ENCODE results near the gene DTX3. TPM values are rescaled to one million over a fixed set of nuclear protein-coding genes. Genes with fewer than 3 reads are reported as not detected.

Gene DTX3
- total RNA-seq, 2 experiments from 2014 or later: 19.3 to 21.8 TPM

DNA sequence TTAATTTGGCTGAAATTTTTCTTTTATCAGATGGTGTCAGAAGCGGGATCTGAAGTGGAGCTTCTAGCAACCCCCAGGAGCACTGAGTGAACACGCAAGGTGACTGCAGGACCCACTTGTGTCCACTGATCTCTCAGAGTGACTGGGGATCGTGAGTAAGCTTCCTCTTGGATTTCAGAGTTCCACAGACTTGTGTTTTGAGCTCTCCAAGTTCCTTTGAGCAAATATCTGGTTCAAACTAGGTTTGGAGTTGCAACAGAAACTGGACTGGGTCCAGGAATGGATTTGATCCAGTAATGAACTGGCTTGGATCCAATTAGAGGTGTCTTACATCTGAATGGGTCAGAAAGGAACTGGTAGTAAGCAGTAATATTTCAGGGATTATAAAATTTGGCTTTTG is 53.1 kb downstream of the DTX3 start:
- Mint-ChIP-seq H3K36me3 (ENCODE audit: low read depth) (peaks cover 2% of the 10 kb centered on the region), H3K27ac (no peak overlapping the region), H3K4me3 (no peak overlapping the region), H3K27me3 (peaks cover 6% of the 10 kb centered on the region), H3K4me1 (no peaks in the 10 kb centered on the region), H3K9me3 (peaks cover 11% of the 10 kb centered on the region)
- POLR2A ChIA-PET: no interaction called here
- CTCF ChIA-PET: interaction anchor here (1.1 to 1.7 kb wide), 2 partner anchors 21 to 231 kb away, joined by 3 to 4 read pairs; no protein-coding TSS in a partner anchor
- no peak for DNase-seq

GRCh38 chr12:57658890-57659289 is 54.3 kb downstream of the DTX3 start:
- ChIA-PET CTCF (no interaction called here), POLR2A (no interaction called here)
- DNase-seq: no peak
- H3K4me3 Mint-ChIP-seq: no peak overlapping the region
- H3K9me3 Mint-ChIP-seq: peaks cover 11% of the 10 kb centered on the region
- H3K36me3 Mint-ChIP-seq (ENCODE audit: low read depth): peaks cover 2% of the 10 kb centered on the region
- H3K27me3 Mint-ChIP-seq: peaks cover 6% of the 10 kb centered on the region
- H3K4me1 Mint-ChIP-seq: no peaks in the 10 kb centered on the region
- H3K27ac Mint-ChIP-seq: no peak overlapping the region

Other genes starting within 250 kb of the DTX3 start
- gene R3HDM2, start 173.8 kb upstream of the DTX3 start, total RNA-seq: 10 to 100 TPM; 70.2 to 71.5 TPM
- gene INHBC, start 170.0 kb upstream of the DTX3 start, total RNA-seq: not detected
- gene INHBE, start 149.5 kb upstream of the DTX3 start, total RNA-seq: under 1 TPM in 1 of 2 experiments, not detected in 1; 0.08 TPM
- under 1 TPM; 0.30 to 0.48 TPM for gene GLI1, start 145.0 kb upstream of the DTX3 start, total RNA-seq
- gene ARHGAP9, start 125.0 kb upstream of the DTX3 start, total RNA-seq: 100 to 1,000 TPM; 171 to 188 TPM
- gene MARS1, start 116.8 kb upstream of the DTX3 start, total RNA-seq: 100 to 1,000 TPM; 262 to 282 TPM
- 10 to 100 TPM; 19.1 to 22.7 TPM for gene DDIT3, start 84.3 kb upstream of the DTX3 start, total RNA-seq
- gene MBD6, start 82.0 kb upstream of the DTX3 start, total RNA-seq: 10 to 100 TPM; 71.7 to 73.4 TPM
- 10 to 100 TPM; 80.9 to 85.1 TPM for gene DCTN2, start 57.6 kb upstream of the DTX3 start, total RNA-seq
- 1 to 10 TPM in 1 of 2 experiments, under 1 TPM in 1; 0.93 to 1.0 TPM for gene KIF5A, start 54.8 kb upstream of the DTX3 start, total RNA-seq
- gene PIP4K2C, start 13.6 kb upstream of the DTX3 start, total RNA-seq: 10 to 100 TPM; 21.6 to 21.9 TPM
- gene ARHGEF25, start 6.6 kb downstream of the DTX3 start, total RNA-seq: under 1 TPM; 0.55 to 0.93 TPM
- 1 to 10 TPM; 1.4 to 1.8 TPM for gene B4GALNT1, start 28.4 kb downstream of the DTX3 start, total RNA-seq
- gene OS9, start 89.3 kb downstream of the DTX3 start, total RNA-seq: 100 to 1,000 TPM; 146 to 152 TPM
- gene AGAP2, start 133.9 kb downstream of the DTX3 start, total RNA-seq: 10 to 100 TPM; 84.5 to 85.1 TPM
- gene TSPAN31, start 140.2 kb downstream of the DTX3 start, total RNA-seq: 10 to 100 TPM; 21.8 to 23.0 TPM
- gene CDK4, start 147.5 kb downstream of the DTX3 start, total RNA-seq: 10 to 100 TPM; 87.7 to 88.6 TPM
- gene MARCHF9, start 150.3 kb downstream of the DTX3 start, total RNA-seq: 10 to 100 TPM; 29.2 to 31.4 TPM
- gene CYP27B1, start 162.3 kb downstream of the DTX3 start, total RNA-seq: 1 to 10 TPM; 3.3 to 4.3 TPM
- 10 to 100 TPM; 12.5 to 13.8 TPM for gene METTL1, start 167.3 kb downstream of the DTX3 start, total RNA-seq
- 1 to 10 TPM; 4.2 to 4.7 TPM for gene EEF1AKMT3, start 167.8 kb downstream of the DTX3 start, total RNA-seq
- gene TSFM, start 178.0 kb downstream of the DTX3 start, total RNA-seq: 10 to 100 TPM; 28.9 to 31.5 TPM
- 1 to 10 TPM; 1.5 to 2.4 TPM for gene AVIL, start 213.9 kb downstream of the DTX3 start, total RNA-seq
- 100 to 1,000 TPM; 137 to 141 TPM for gene CTDSP2, start 241.9 kb downstream of the DTX3 start, total RNA-seq

All from activated CD4-positive, alpha-beta memory T cell treated with anti-CD3 and anti-CD28 coated beads, Interleukin-2, amount 10 ng/mL, durations not matched to agents 7 days and 5 days (primary cell).